GM19455 (cell line): ENCODE measurements around the gene IFT80.

ENCODE experiments used
- ATAC-seq: cut with Tn5 transposase; IDR thresholded peaks from one replicate; pipeline ENCODE4 v1.9.1; 2021; ENCODE audit not compliant: unreplicated experiment

The IFT80 gene

GRCh38 chr3:160401291-160402095, 2.5 kb upstream of the IFT80 start:
- no peak for ATAC-seq

GRCh38 chr3:160400702-160401150, 1.7 kb upstream of the IFT80 start:
- ATAC-seq = no peak

- peak; percentile 7 for ATAC-seq
Observed at GRCh38 chr3:160400030-160400701, 1.1 kb upstream of the IFT80 start.

- ATAC-seq = peak; percentile 15
Observed at GRCh38 chr3:160398820-160399124, 253 bp downstream of the IFT80 start.

- no peak for ATAC-seq
Observed at GRCh38 chr3:160395297-160395696, 3.7 kb downstream of the IFT80 start.

GRCh38 chr3:160394009-160394392, 5.0 kb downstream of the IFT80 start:
- no peak for ATAC-seq

GRCh38 chr3:160393346-160394008, 5.5 kb downstream of the IFT80 start:
- ATAC-seq = no peak

- ATAC-seq = no peak
Observed at GRCh38 chr3:160392798-160393197, 6.2 kb downstream of the IFT80 start.

- no peak for ATAC-seq
Observed at GRCh38 chr3:160390565-160391138, 8.4 kb downstream of the IFT80 start.

- no peak for ATAC-seq
Observed at GRCh38 chr3:160384639-160385318, 14.2 kb downstream of the IFT80 start.

GRCh38 chr3:160381470-160381869, 17.6 kb downstream of the IFT80 start:
- ATAC-seq = no peak

GRCh38 chr3:160379628-160380214, 19.3 kb downstream of the IFT80 start:
- ATAC-seq = no peak

- no peak for ATAC-seq
Observed at GRCh38 chr3:160378331-160379109, 20.5 kb downstream of the IFT80 start.

- ATAC-seq = no peak
Observed at GRCh38 chr3:160376681-160377080, 22.3 kb downstream of the IFT80 start.

GRCh38 chr3:160374925-160375324, 24.1 kb downstream of the IFT80 start:
- ATAC-seq = no peak

- no peak for ATAC-seq
Observed at GRCh38 chr3:160374472-160374871, 24.6 kb downstream of the IFT80 start.

GRCh38 chr3:160373655-160374054, 25.4 kb downstream of the IFT80 start:
- no peak for ATAC-seq

- no peak for ATAC-seq
Observed at GRCh38 chr3:160372780-160373179, 26.2 kb downstream of the IFT80 start.

GRCh38 chr3:160370987-160371857, 27.8 kb downstream of the IFT80 start:
- ATAC-seq = no peak
